ENCODE results near the gene KRT27. TPM values are rescaled to one million over a fixed set of nuclear protein-coding genes. Genes with fewer than 3 reads are reported as not detected.

Gene KRT27
- total RNA-seq, 2 donors from 2014 or later = not detected

GRCh38 chr17:40801157-40801556 is 18.8 kb upstream of the KRT27 start:
- Histone ChIP-seq H3K27me3 (peaks cover 0 to 3% of the 10 kb centered on the region in 2 donors), H3K4me3 (no peak overlapping the region), H3K27ac (no peak overlapping the region)

GRCh38 chr17:40800381-40800780 is 18.0 kb upstream of the KRT27 start:
- no peak overlapping the region for H3K27ac ChIP-seq
- peaks cover 0 to 3% of the 10 kb centered on the region in 2 donors for H3K27me3 ChIP-seq
- H3K36me3 ChIP-seq = no peaks in the 10 kb centered on the region
- no peak overlapping the region for H3K4me3 ChIP-seq
- peaks cover 0 to 6% of the 10 kb centered on the region in 2 donors for H3K4me1 ChIP-seq
- no peak for DNase-seq (ENCODE audit: low spot score)
- TF ChIP-seq CTCF (IDR thresholded peaks at IDR 0.05) = no peak
- H3K9me3 ChIP-seq = no peaks in the 10 kb centered on the region

More at GRCh38 chr17:40801157-40801556, 18.8 kb upstream of the KRT27 start:
- H3K4me1 ChIP-seq = peaks cover 0 to 6% of the 10 kb centered on the region in 2 donors
- no peak for TF ChIP-seq CTCF (IDR thresholded peaks at IDR 0.05)
- H3K36me3 ChIP-seq = no peaks in the 10 kb centered on the region
- no peaks in the 10 kb centered on the region for H3K9me3 ChIP-seq
- no peak for DNase-seq (ENCODE audit: low spot score)

- H3K9me3 ChIP-seq = no peaks in the 10 kb centered on the region
- H3K27me3 ChIP-seq = peaks cover 0 to 3% of the 10 kb centered on the region in 2 donors
- no peak within 1 kb of the TSS for H3K27ac ChIP-seq
- no peak for TF ChIP-seq CTCF (IDR thresholded peaks at IDR 0.05)
- H3K36me3 ChIP-seq = no peaks in the 10 kb centered on the region
- H3K4me1 ChIP-seq = peaks cover 0 to 6% of the 10 kb centered on the region in 2 donors
- no peak within 1 kb of the TSS for H3K4me3 ChIP-seq
- no peak for DNase-seq (ENCODE audit: low spot score)
Observed at GRCh38 chr17:40799859-40800258, 17.5 kb upstream of the KRT27 start, which contains the start of gene KRT28. KRT28 (minus strand) TSS chr17:40799959; CDS start chr17:40799893, 66 bp downstream.

- H3K9me3 ChIP-seq = no peaks in the 10 kb centered on the region
- peaks cover 0 to 6% of the 10 kb centered on the region in 2 donors for H3K27me3 ChIP-seq
- H3K27ac ChIP-seq = no peak overlapping the region
- no peak for TF ChIP-seq CTCF (IDR thresholded peaks at IDR 0.05)
- no peak for DNase-seq (ENCODE audit: low spot score)
- no peaks in the 10 kb centered on the region for H3K4me1 ChIP-seq
- H3K4me3 ChIP-seq = no peak overlapping the region
- H3K36me3 ChIP-seq = no peaks in the 10 kb centered on the region
Observed at GRCh38 chr17:40796846-40797245, 14.5 kb upstream of the KRT27 start.

- Histone ChIP-seq H3K36me3 (no peaks in the 10 kb centered on the region), H3K9me3 (no peaks in the 10 kb centered on the region), H3K27me3 (peaks cover 0 to 6% of the 10 kb centered on the region in 2 donors), H3K27ac (no peak overlapping the region), H3K4me1 (no peaks in the 10 kb centered on the region), H3K4me3 (no peak overlapping the region)
- no peak for DNase-seq (ENCODE audit: low spot score)
- TF ChIP-seq CTCF (IDR thresholded peaks at IDR 0.05) = no peak
Observed at GRCh38 chr17:40795019-40795667, 12.8 kb upstream of the KRT27 start.

GRCh38 chr17:40794466-40794865 is 12.1 kb upstream of the KRT27 start:
- Histone ChIP-seq H3K27ac (no peak overlapping the region), H3K9me3 (no peaks in the 10 kb centered on the region), H3K4me3 (no peak overlapping the region), H3K36me3 (no peaks in the 10 kb centered on the region), H3K27me3 (peaks cover 0 to 3% of the 10 kb centered on the region in 2 donors), H3K4me1 (no peaks in the 10 kb centered on the region)
- DNase-seq (ENCODE audit: low spot score) = no peak
- no peak for TF ChIP-seq CTCF (IDR thresholded peaks at IDR 0.05)

Measured in right atrium auricular region (tissue), 2 donors.